NCI-H2107 (cell line): ENCODE measurements around the gene HS2ST1.

ENCODE experiments used
- DNase-seq: peaks from one replicate; lab custom pipeline; 2025; lab: John Stamatoyannopoulos, UW

The HS2ST1 gene

DNA sequence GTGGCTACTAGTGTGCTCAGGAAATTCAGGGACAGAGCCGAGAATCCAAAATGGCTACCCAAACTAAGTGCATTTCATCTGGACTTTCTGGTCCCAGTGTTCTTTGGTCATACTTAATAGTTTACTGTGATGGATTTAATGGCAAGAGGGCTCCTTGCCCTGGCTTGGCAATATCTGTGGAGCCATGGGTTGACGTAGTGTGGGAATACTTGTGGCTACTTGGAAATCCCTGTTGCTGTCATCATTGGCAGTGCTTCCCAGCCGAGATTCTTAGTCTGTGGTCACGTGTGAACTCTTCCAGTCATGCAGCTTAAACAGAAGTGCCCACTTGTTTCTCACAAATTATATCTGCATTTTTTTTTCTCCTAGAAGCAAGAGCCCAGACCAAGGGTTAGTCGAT, 198.9 kb downstream of the HS2ST1 start:
- no peak for DNase-seq

- DNase-seq, result no peak
Measured at GRCh38 chr1:87115317-87115890, 201.0 kb downstream of the HS2ST1 start.

- no peak for DNase-seq
Measured at GRCh38 chr1:87115891-87116290, 201.5 kb downstream of the HS2ST1 start.

DNA sequence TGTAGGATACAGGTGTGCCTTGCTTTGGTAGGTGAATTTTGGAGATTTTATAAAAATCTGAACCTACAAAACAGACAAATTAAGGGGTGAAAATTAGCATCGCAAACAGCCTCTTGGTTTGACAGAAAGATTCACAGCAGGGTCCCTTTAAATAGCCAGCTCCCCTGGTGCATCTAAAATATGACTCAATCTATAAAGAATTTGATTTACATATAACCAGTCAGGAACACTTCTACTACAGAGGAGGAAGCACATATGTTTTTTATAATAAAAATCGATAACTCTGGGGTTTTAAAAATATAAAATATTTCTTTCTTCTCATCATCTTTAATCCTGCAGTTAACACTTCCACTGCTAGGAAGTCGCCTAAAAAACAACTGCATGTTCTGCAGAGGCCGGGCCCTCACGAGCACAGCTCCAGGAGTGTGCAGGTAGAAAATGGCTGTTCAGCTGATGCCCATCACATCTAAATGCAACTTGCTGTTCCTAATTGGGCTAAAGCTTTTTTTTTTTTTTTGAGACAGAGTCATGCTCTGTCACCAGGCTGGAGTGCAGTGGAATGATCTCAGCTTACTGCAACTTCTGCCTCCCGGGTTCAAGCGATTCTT, 203.4 kb downstream of the HS2ST1 start:
- no peak for DNase-seq

GRCh38 chr1:87119541-87120140, 205.2 kb downstream of the HS2ST1 start:
- no peak for DNase-seq

DNA sequence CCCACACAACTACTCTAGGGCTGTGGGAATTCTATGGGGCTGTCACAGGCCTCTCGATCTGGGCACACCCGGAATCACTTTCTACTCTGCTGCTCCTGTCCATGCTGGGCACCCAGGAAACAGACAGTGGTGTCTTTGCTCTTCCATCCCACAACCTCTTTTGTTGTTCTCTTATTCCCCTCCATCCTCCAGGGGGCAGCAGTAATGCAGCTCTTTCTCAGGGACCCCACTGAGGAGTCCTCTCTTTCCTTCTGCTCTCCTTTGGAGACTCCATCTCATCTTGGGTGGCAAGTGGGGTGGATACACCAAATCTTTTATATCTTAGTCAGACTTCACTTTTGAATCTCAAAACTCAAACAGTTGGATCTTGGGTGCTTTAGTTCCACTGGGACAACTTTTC, 206.3 kb downstream of the HS2ST1 start:
- DNase-seq, result no peak

DNA sequence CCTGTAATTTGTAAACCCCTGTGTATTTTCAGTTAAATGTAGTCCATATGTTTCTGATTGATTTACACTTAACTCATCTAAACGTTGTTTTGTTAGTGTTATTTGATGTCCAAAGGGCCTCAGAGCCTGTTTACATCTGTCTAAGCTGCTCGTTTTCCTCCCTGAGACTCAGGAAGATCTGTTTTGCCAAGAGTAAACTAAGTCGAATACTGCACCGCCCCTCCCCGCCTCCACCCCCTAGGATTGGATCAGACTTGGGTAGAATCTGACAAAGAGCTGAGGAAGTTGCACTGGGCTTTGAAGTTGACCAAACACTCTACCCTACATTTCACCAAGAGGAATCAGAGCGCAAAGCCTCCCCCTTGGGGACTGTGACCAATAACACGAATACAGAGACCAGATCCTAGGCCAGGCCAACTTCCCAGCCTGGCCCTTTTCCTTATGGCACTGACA, 207.3 kb downstream of the HS2ST1 start:
- DNase-seq, result no peak

DNA sequence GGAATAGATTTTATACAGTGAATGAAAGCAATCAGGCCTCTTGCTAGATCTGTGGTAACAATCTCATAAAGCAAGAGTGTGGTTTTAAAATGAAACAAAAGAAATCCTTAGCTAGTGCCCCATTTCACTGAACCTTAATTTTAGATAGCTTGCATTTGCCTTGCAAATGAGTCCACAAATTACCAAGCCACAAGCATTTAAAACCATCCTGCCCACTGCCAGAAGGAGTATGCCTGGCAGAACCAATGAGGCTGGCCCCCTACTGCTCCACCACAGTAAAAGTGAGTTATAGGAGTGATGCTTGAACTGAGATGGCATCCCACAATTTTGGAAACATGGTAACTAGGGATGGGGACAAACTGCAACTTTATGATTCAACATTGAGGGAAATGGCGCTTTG, 207.8 kb downstream of the HS2ST1 start:
- no peak for DNase-seq

- DNase-seq, result no peak
Measured at GRCh38 chr1:87123610-87124009, 209.2 kb downstream of the HS2ST1 start.

DNA sequence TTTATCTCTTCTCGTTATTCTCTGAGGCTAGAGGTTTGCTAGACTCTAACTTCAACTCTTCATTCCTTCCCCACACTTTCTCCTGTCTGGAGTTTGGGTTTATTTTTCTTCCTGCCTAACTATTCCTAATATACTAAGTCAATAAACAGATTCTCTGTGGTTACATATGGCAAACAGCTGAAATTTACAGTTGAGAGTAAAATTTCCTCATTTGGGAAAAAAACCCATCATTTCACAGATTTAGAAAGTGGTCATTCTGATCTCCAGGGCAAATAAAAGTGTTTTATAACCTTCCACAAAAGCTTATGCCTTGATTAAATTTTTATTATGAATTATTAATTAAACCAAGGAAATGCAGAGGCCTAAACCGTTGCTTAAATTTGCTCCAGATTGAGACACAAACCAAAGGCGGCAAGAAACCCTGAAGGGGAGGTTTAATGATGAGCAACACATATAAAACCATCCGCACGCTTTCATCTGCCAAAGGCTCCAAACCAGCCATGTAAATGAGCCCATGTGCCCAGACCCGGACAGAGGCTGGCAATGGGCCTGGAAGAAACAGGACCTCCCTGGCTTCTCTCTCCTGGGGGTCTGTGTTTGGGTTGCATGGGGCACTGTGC, 212.6 kb downstream of the HS2ST1 start:
- DNase-seq, result no peak

GRCh38 chr1:87127581-87127980, 213.1 kb downstream of the HS2ST1 start:
- no peak for DNase-seq

GRCh38 chr1:87129038-87129437, 214.6 kb downstream of the HS2ST1 start:
- DNase-seq, result no peak

GRCh38 chr1:87129606-87130005, 215.2 kb downstream of the HS2ST1 start:
- DNase-seq, result no peak

DNA sequence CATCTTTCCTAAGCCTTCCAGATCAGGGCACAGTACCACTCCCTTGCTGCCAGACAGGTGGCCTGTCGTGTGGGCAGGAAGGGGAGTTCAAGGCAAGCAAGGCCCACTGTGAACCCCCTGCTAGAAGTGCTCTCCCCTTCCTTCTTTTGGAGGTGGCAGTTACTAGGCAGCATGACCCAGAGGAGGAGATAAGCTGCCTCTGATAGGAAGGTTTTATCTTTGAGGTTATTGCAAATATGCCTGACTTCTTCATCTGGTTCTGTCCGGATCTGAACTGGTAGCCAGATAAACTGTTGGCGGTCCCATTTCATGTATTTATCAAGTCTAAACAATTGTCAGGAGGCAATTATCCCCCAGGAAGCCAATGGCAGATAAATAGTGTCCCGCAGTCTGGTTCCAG, 216.0 kb downstream of the HS2ST1 start:
- DNase-seq, result no peak

GRCh38 chr1:87131809-87132283, 217.4 kb downstream of the HS2ST1 start:
- DNase-seq, result peak; percentile 57

GRCh38 chr1:87132284-87132870, 217.9 kb downstream of the HS2ST1 start:
- no peak for DNase-seq

DNA sequence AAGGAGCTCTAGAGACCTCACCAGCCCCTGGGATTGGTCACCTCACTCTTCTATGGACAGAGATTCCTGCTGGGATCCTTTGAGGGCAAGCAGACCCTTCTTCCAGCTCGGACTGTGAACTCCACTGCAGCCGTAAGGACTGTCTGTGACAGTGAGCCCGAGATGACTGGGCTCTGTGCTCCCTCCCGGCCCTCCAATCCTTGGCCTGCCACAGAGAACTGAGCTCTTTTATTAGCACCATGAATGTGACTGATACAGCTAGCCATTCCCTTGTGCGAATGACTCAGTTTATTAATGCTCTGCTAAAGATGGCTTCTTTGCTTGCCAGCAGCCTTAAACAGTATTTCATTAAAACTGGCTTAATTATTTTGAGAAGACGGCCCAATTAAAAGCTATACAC, 219.6 kb downstream of the HS2ST1 start:
- DNase-seq, result no peak

GRCh38 chr1:87134625-87135328, 220.3 kb downstream of the HS2ST1 start:
- no peak for DNase-seq

GRCh38 chr1:87135329-87135712, 220.9 kb downstream of the HS2ST1 start:
- no peak for DNase-seq

- DNase-seq, result no peak
Measured at GRCh38 chr1:87136607-87137341, 222.3 kb downstream of the HS2ST1 start.

DNA sequence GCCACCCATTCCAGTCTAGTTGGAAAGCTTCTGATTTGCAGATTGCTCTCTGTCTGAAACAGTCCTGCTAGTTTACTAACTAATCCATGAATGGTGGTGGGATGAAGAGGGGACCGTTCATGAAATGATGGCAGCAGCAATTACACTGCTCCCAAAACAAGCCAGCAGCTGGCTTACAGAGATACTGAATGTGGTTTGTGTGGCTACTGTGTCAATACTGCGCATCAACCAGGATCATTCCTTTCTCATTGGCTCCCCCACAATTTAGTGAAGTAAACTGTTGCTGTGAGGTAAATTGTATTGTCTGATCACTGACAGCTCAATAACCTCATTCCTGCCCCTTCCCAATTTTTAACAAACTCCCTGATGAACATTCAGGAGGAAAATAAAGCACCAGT, 222.9 kb downstream of the HS2ST1 start:
- DNase-seq, result no peak
